HG02981 (cell line): ENCODE data around the gene IL16.
"Not testable (repeated sequence)": the region's sequence is repeated elsewhere in the genome, so short reads cannot be mapped to it uniquely, and the experiment has no call there.

Experiments
- ATAC-seq: cut with Tn5 transposase; IDR thresholded peaks from one replicate; pipeline ENCODE4 v1.9.1; 2021; ENCODE audit warnings: mild to moderate bottlenecking, moderate library complexity; ENCODE audit not compliant: unreplicated experiment

The IL16 gene

GRCh38 chr15:81199031-81199779, 2.5 kb downstream of the IL16 start:
- ATAC-seq = no peak

GRCh38 chr15:81206018-81206417, 9.3 kb downstream of the IL16 start:
- ATAC-seq = no peak

- ATAC-seq = not testable (repeated sequence)
Observed at GRCh38 chr15:81207987-81208386, 11.3 kb downstream of the IL16 start.

- ATAC-seq = no peak
Observed at GRCh38 chr15:81209635-81210034, 13.0 kb downstream of the IL16 start.

GRCh38 chr15:81211376-81211775, 14.7 kb downstream of the IL16 start:
- no peak for ATAC-seq

GRCh38 chr15:81213982-81214381, 17.3 kb downstream of the IL16 start:
- ATAC-seq = no peak

GRCh38 chr15:81215531-81215930, 18.9 kb downstream of the IL16 start:
- no peak for ATAC-seq

GRCh38 chr15:81215983-81216382, 19.3 kb downstream of the IL16 start:
- no peak for ATAC-seq

- no peak for ATAC-seq
Observed at GRCh38 chr15:81216422-81216821, 19.7 kb downstream of the IL16 start.

GRCh38 chr15:81221449-81221848, 24.8 kb downstream of the IL16 start:
- ATAC-seq = no peak

GRCh38 chr15:81222007-81222406, 25.3 kb downstream of the IL16 start:
- ATAC-seq = no peak

- no peak for ATAC-seq
Observed at GRCh38 chr15:81223346-81223971, 26.8 kb downstream of the IL16 start.

GRCh38 chr15:81224232-81224631, 27.6 kb downstream of the IL16 start:
- no peak for ATAC-seq

- no peak for ATAC-seq
Observed at GRCh38 chr15:81225161-81225671, 28.5 kb downstream of the IL16 start.

GRCh38 chr15:81227716-81228115, 31.0 kb downstream of the IL16 start:
- no peak for ATAC-seq

GRCh38 chr15:81229586-81229985, 32.9 kb downstream of the IL16 start:
- ATAC-seq = no peak

GRCh38 chr15:81235276-81236123, 38.8 kb downstream of the IL16 start:
- no peak for ATAC-seq

GRCh38 chr15:81239190-81239589, 42.5 kb downstream of the IL16 start:
- no peak for ATAC-seq

- ATAC-seq = no peak
Observed at GRCh38 chr15:81242778-81243177, 46.1 kb downstream of the IL16 start.

- no peak for ATAC-seq
Observed at GRCh38 chr15:81244306-81244705, 47.6 kb downstream of the IL16 start.

- ATAC-seq = no peak
Observed at GRCh38 chr15:81253846-81254245, 57.2 kb downstream of the IL16 start.
